SKM-1 (cell line): Measurements from ENCODE around the gene PLXND1.

Source experiments
- DNase-seq: peaks from one replicate; lab custom pipeline; 2025; ENCODE audit not compliant: unreplicated experiment; lab: John Stamatoyannopoulos, UW

Gene PLXND1

DNA sequence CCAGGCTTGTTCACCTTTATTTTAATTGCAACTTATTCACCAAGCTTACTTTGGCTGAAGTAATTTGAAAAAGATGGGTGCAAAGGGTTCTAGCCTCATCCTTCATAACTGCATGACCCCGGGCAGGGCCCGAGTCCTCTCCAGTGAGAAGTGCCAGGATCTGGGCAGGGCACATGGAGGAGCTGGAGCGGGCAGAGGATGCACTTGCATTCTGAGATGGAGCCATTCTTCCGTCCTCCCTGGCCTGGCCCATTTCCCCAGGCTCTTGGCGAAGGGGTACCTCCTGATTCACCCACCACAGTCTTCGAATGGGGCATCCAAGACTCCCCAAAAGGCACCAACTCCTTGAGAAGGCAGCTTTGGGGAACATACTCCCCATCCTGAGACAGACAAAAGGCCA, 22.5 kb upstream of the PLXND1 start:
- no peak for DNase-seq

DNA sequence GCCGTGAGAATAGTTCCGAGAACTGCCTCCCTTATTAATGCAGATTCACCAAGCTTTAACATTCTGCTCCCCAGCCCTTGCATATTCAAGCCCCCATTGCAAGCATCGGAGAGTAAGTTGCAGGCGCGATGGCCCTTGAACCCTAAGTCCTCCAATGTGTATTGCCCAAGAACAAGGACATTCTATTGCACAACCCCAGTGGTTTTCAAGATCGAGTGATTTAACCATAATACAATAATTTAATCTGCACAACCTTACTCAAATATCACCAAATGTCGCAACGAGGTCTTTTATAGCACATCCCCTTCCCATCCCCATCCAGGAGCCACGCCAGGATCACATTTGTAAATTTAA, 21.7 kb upstream of the PLXND1 start:
- no peak for DNase-seq

GRCh38 chr3:129627350-129628168, 21.1 kb upstream of the PLXND1 start:
- DNase-seq = peak; percentile 68

DNA sequence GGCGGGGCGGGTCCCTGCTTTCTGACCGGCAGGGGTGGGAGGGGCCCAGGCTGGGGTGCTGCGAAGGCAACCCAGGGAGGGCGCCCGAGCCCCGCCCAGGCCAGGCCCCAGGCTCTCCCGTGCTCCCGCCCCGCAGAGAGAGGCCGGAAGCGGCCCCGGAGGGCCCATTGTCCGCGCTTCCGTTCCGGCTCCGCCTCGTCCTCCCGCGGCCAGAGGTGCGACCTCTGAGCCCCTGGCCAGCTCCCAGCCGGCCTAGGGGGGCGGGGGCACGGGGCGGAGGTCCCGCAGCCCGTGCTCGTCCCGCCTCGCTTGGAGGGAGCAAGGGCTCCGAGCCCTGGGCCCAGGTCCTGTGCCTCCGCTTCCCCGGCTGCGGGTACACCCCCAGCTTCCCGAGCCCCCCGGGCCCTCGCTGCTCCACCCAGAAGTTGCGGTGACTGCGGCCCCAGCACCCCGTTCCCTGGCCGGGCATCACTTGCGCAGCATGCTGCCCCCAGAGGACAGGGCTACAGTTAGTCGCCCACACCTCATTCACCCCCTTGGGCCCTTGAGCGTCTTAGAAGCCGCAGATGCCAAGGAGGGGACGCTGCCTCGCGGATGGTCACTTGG, 20.4 kb upstream of the PLXND1 start:
- peak; percentile 70 for DNase-seq

DNA sequence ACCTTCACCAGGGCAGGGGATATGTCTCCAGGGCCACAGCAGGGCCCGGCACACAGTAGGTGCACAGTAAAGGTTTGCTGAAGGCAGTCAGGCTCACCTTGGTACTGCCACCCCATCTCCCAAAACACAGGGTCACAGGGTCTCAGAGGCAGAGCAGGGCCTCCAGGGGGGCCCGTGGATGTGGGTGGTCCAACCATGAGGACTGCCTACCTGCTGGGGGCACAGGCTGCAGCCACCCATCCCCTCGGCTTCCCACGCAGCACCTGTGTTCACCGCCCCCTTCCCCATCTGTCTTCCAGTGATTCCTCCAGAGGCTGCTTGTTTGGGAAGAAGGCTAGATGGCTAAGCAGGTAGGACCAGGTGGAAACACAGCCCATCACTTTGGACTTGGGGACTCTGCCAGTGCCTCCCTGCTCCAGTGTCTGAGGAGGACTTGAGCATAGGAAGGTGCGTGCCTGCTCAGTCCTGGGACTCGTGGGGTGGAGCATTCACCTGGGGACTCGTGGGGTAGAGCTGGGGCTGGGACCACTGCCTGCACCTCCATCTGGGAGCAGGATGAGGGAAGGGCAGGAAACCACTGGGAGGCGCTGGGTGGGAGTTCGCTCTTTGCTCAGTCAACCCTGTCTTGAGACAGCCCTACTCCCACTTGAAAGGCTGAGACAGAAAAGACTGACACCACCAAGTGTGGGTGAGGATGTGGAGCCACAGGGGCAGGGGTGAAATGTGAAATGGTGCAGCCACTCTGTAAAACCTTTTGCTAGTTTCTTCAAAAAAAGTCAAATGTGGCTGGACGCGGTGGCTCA, 18.8 kb upstream of the PLXND1 start:
- DNase-seq = no peak

DNA sequence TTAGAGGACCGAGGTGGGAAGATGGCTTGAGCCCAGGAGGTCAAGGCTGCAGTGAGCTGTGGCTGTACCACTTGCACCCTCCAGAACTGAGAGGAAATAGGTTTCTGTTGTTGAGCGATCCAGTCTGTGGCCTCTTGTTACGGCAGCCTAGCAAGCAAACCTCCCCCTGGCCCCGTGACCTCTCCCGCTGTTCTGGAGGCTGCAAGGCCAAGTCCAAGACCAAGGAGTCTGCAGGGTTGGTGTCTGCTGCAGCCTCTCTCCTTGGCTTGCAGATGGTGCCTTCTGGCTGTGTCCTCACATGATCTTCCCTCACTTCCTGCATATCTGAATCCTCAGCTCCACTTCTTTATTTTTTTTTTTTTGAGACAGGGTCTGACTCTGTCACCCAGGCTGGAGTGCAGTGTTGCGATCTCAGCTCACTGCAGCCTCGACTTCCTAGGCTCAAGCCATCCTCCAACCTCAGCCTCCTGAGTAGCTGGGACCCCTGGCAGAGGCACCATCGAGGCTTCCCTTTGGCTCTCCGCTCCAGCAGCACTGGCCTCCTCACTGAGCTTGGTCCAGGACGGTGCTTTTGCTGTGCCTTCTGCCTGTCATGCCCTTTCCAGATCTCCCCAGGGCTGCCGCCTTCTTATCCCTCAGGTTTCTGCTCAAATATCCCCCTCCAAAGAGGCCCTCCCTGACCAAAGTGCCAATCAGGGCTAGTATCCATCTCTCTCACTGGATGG, 18.0 kb upstream of the PLXND1 start:
- no peak for DNase-seq

- DNase-seq = no peak
Observed at GRCh38 chr3:129623447-129624118, 17.1 kb upstream of the PLXND1 start.

GRCh38 chr3:129622933-129623332, 16.5 kb upstream of the PLXND1 start:
- DNase-seq = no peak

GRCh38 chr3:129622226-129622874, 15.9 kb upstream of the PLXND1 start:
- DNase-seq = no peak

- no peak for DNase-seq
Observed at GRCh38 chr3:129621626-129622225, 15.2 kb upstream of the PLXND1 start.

DNA sequence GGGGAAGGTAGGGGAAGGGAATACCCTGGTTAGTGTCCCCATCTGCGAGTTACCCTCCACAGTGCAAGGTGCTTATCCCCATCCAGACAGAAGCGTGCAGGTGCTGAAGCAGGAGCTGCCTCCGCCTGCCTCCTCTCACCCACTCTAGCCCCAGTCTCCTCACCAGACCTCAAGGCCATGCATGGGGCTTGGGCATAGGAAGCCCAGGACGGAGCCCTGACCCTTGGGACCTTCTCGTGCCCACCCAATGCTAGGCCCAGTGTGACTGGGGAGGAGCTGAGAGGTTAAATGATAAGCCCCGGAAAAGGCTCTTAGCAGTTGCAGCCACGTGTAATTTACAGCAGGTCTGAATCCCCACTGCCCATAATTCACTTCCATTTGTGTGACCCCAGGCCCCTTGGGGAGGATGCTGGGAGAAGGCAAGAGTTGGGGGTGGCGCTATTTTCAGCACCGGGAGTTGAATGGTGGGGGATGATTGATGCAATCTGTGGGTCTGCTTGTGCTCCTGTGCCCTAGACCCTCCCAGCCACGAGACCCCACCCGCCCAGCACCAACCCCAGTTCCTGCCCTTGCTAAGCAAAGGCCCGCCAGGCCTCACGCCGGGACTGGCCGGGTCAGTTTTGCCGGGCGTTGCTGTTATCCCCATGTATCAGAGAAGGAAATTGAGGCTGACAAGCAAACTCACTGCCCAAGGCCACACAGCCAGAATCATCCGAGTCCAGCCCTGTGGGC, 14.5 kb upstream of the PLXND1 start:
- no peak for DNase-seq

DNA sequence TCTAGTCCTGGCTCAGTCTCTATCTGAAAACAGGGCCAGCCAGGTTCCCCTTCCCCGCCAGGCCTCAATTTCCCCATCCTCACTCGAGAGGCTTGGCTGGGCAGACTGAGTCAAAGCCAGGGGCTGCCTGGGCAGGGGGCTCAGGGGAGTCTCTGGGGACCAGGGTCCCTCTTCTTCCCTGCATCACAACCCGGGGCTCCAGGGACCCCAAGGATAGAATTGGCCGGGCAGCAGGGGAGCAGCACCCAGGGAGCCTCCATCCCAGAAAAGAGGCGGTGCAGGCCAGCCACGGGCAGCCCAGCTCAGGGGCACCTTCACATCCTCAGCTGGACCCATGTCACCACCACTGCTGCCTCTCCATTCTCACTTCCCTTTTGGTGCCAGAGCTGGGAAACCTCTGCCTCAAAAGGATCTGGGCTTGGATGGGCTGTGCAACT, 13.3 kb upstream of the PLXND1 start:
- DNase-seq = no peak

- DNase-seq = no peak
Observed at GRCh38 chr3:129618901-129619671, 12.6 kb upstream of the PLXND1 start.

DNA sequence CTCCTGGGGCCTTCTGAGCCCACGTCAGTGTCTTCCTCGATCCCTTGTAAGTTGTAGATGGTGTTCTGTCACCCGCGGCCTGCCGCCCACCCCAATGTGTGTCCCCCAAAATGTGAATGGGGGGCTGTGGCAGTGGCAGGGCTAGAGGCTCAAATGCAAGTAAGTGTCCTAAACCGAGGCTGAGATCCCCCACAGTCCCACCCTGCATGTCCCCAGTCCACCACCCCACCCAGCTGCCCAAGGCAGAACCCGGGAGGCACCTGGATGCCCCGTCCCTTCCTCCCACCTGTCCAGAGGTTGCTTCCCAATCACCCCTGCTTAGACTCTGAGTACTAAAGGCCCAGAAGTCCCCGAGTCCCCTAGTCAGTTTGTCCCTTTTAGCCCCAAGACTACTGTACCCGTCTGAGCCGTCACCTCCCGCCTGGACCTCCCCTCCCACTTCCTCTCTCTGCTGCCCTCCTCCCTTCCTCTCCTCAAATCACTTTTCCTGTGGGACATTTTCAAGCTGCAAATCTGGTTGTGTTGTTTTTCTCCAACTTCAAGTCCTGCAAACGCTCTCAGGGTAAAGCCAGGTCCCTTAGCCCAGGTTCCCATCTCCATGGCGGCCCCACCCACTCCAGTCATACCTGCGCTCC, 11.8 kb upstream of the PLXND1 start:
- no peak for DNase-seq

- DNase-seq = no peak
Observed at GRCh38 chr3:129617381-129618185, 11.1 kb upstream of the PLXND1 start.

GRCh38 chr3:129616713-129617112, 10.2 kb upstream of the PLXND1 start:
- DNase-seq = no peak

DNA sequence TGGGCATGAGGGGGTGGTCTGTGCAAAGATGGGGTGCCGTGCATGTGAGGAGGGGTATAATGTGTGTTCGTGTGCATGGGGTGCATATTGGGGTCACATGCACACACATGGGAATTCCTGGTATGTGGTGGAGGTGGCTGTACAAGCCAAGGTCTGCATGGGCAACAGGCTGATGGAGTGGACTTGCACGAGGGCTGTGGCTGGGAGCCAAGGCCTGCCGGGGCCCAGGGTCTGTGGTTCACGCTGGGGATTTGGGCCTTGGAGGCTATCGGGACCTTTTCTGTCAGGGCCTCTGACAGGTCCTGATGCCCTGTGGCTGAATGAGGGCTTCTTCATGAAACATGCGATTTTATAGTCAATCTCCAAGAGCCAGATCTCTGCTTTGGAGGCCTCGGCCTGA, 9.8 kb upstream of the PLXND1 start:
- DNase-seq = no peak
